GM23338 (cell line): ENCODE measurements around the gene PTK6.

Experiments used
- CREB1 ChIP-seq: fragments of 250-450 bp; sonication (Bioruptor Pico); IDR thresholded peaks from 2 replicates; pipeline ENCODE4 v1.5.0; 2020; ENCODE audit warnings: low read depth, mild to moderate bottlenecking, moderate library complexity
- EZH2 ChIP-seq: fragments of 200-600 bp; sonication (generic); IDR thresholded peaks from one replicate; pipeline ENCODE4 v1.8.0; 2017; ENCODE audit warnings: antibody characterized with exemption, mild to moderate bottlenecking, low read depth; ENCODE audit not compliant: unreplicated experiment
- EZH2phosphoT487 ChIP-seq: fragments of 200-600 bp; sonication (generic); IDR thresholded peaks from one replicate; pipeline ENCODE4 v1.8.1; 2018; ENCODE audit warnings: antibody characterized with exemption; ENCODE audit not compliant: unreplicated experiment
- JUNB ChIP-seq: IDR thresholded peaks from one replicate; pipeline ENCODE4 v1.6.1; 2016; ENCODE audit warnings: antibody characterized with exemption; ENCODE audit not compliant: unreplicated experiment
- NANOG ChIP-seq: IDR thresholded peaks from 2 replicates; pipeline ENCODE4 v1.6.1; 2016; ENCODE audit warnings: antibody characterized with exemption, borderline replicate concordance
- POLR2AphosphoS5 ChIP-seq: IDR thresholded peaks from 2 replicates; pipeline ENCODE4 v1.6.1; 2016; ENCODE audit warnings: antibody characterized with exemption, low read depth
- TF ChIP-seq, protein P1 (sequence below), 2 experiments: fragments of 200-600 bp in 1 of 2; sonication (generic) in 1 of 2; conservative IDR thresholded peaks; 2 replicates each; pipeline versions ENCODE4 v1.5.1 to v1.6.1; 2016 to 2017; ENCODE audit warnings: antibody characterized with exemption in 2 of 2, low read depth in 2 of 2, mild to moderate bottlenecking in 2 of 2, moderate library complexity in 1 of 2
- TF ChIP-seq, protein P2 (sequence below): IDR thresholded peaks from 2 replicates; pipeline ENCODE4 v1.6.1; 2016; ENCODE audit warnings: antibody characterized with exemption
- TF ChIP-seq, protein P3 (sequence below): IDR thresholded peaks from one replicate; pipeline ENCODE4 v1.6.1; 2018; ENCODE audit warnings: antibody characterized with exemption; ENCODE audit not compliant: unreplicated experiment

DNA sequence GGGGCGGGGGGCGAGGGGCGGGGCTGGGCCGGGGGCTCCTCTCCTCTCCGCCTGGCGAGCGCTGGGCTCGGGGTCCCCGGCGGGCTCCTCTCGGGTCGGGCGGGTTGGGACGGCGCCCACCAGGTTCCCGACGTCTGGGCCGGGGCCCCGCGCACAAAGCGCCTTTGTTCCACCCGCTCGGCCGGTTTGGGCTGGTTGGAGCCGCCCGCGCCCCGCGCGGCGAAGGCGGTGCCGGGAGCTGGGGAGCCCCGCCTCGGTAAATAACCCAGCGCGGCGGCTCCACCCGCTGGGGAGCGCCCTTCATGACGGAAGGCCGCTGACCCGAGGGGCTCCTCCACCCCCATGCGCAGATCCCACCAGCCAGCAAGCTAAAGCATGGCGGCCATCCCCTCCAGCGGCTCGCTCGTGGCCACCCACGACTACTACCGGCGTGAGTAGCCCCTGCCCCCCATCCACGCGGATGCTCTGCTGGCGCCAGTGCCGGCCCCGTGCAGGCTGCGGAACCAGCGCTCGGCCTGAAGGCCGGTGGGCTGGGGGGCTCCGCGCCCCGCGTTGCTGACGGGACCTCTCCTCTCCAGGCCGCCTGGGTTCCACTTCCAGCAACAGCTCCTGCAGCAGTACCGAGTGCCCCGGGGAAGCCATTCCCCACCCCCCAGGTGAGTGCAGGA is 16.1 kb downstream of the PTK6 start:
- TF ChIP-seq POLR2AphosphoS5 = no peak
- TF ChIP-seq, protein P1, sequence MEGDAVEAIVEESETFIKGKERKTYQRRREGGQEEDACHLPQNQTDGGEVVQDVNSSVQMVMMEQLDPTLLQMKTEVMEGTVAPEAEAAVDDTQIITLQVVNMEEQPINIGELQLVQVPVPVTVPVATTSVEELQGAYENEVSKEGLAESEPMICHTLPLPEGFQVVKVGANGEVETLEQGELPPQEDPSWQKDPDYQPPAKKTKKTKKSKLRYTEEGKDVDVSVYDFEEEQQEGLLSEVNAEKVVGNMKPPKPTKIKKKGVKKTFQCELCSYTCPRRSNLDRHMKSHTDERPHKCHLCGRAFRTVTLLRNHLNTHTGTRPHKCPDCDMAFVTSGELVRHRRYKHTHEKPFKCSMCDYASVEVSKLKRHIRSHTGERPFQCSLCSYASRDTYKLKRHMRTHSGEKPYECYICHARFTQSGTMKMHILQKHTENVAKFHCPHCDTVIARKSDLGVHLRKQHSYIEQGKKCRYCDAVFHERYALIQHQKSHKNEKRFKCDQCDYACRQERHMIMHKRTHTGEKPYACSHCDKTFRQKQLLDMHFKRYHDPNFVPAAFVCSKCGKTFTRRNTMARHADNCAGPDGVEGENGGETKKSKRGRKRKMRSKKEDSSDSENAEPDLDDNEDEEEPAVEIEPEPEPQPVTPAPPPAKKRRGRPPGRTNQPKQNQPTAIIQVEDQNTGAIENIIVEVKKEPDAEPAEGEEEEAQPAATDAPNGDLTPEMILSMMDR (conservative IDR thresholded peaks at IDR 0.05; ENCODE audit: low read depth in 2 of 2) = peak in 1 of 2 experiments; percentile 14; a peak in 1 of 4 replicates
- TF ChIP-seq, protein P2, sequence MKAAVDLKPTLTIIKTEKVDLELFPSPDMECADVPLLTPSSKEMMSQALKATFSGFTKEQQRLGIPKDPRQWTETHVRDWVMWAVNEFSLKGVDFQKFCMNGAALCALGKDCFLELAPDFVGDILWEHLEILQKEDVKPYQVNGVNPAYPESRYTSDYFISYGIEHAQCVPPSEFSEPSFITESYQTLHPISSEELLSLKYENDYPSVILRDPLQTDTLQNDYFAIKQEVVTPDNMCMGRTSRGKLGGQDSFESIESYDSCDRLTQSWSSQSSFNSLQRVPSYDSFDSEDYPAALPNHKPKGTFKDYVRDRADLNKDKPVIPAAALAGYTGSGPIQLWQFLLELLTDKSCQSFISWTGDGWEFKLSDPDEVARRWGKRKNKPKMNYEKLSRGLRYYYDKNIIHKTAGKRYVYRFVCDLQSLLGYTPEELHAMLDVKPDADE = no peak
- TF ChIP-seq JUNB = no peak
- TF ChIP-seq EZH2phosphoT487 = no peak
- TF ChIP-seq CREB1 (CRISPR knock-in tag) = no peak
- TF ChIP-seq NANOG = no peak
- no peak for TF ChIP-seq EZH2
- TF ChIP-seq, protein P3, sequence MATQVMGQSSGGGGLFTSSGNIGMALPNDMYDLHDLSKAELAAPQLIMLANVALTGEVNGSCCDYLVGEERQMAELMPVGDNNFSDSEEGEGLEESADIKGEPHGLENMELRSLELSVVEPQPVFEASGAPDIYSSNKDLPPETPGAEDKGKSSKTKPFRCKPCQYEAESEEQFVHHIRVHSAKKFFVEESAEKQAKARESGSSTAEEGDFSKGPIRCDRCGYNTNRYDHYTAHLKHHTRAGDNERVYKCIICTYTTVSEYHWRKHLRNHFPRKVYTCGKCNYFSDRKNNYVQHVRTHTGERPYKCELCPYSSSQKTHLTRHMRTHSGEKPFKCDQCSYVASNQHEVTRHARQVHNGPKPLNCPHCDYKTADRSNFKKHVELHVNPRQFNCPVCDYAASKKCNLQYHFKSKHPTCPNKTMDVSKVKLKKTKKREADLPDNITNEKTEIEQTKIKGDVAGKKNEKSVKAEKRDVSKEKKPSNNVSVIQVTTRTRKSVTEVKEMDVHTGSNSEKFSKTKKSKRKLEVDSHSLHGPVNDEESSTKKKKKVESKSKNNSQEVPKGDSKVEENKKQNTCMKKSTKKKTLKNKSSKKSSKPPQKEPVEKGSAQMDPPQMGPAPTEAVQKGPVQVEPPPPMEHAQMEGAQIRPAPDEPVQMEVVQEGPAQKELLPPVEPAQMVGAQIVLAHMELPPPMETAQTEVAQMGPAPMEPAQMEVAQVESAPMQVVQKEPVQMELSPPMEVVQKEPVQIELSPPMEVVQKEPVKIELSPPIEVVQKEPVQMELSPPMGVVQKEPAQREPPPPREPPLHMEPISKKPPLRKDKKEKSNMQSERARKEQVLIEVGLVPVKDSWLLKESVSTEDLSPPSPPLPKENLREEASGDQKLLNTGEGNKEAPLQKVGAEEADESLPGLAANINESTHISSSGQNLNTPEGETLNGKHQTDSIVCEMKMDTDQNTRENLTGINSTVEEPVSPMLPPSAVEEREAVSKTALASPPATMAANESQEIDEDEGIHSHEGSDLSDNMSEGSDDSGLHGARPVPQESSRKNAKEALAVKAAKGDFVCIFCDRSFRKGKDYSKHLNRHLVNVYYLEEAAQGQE = no peak
